Mesothelial cell of epicardium (in vitro differentiated cells): Measurements from ENCODE around the gene GAD2. TPM values are rescaled to one million over a fixed set of nuclear protein-coding genes. Genes with fewer than 3 reads are reported as not detected.
A peak's percentile ranks its signal among the peaks of the same experiment; 100 is the strongest.

Experiments used
- DNase-seq, 2 experiments: peaks; one replicate each; pipeline ENCODE4 v3.0.0; 2021; ENCODE audit warnings: low spot score in 2 of 2; ENCODE audit not compliant: unreplicated experiment in 2 of 2
- H3K27ac Mint-ChIP-seq: 2 replicates; pipeline ENCODE4 v1.8.0; 2021; ENCODE audit warnings: mixed read lengths
- H3K27me3 Mint-ChIP-seq: 2 replicates; pipeline ENCODE4 v1.8.0; 2021; ENCODE audit warnings: low read depth, mixed read lengths
- H3K36me3 Mint-ChIP-seq: 2 replicates; pipeline ENCODE4 v1.8.0; 2021; ENCODE audit warnings: mixed read lengths
- H3K4me1 Mint-ChIP-seq: 2 replicates; pipeline ENCODE4 v1.8.0; 2021; ENCODE audit warnings: mixed read lengths
- H3K4me3 Mint-ChIP-seq: 2 replicates; pipeline ENCODE4 v1.8.0; 2021; ENCODE audit warnings: mild to moderate bottlenecking, moderate library complexity, mixed read lengths
- H3K9me3 Mint-ChIP-seq: 2 replicates; pipeline ENCODE4 v1.8.0; 2021; ENCODE audit warnings: mixed read lengths
- CTCF ChIP-seq: fragments of 200-600 bp; sonication (generic); IDR thresholded peaks from one replicate; pipeline ENCODE4 v1.5.0; 2021; ENCODE audit warnings: antibody characterized with exemption; ENCODE audit not compliant: unreplicated experiment
- total RNA-seq: library from RNA; stranded (reverse); gene quantifications from 3 replicates; pipeline ENCODE4 v1.2.1, GENCODE V29; 2021

GAD2 gene
- total RNA-seq, 1 donor from 2014 or later = not detected

- no peak for TF ChIP-seq CTCF
- H3K4me1 Mint-ChIP-seq = peaks cover 24% of the 10 kb centered on the region
- no peak for DNase-seq
- H3K36me3 Mint-ChIP-seq = no peaks in the 10 kb centered on the region
- no peaks in the 10 kb centered on the region for H3K27me3 Mint-ChIP-seq
- no peaks in the 10 kb centered on the region for H3K9me3 Mint-ChIP-seq
- H3K4me3 Mint-ChIP-seq = no peak overlapping the region
- no peak overlapping the region for H3K27ac Mint-ChIP-seq
Measured at GRCh38 chr10:26212511-26212910, 4.1 kb upstream of the GAD2 start.

- Mint-ChIP-seq H3K4me1 (peaks cover 25% of the 10 kb centered on the region), H3K4me3 (no peak overlapping the region), H3K36me3 (no peaks in the 10 kb centered on the region), H3K27ac (no peak overlapping the region), H3K9me3 (no peaks in the 10 kb centered on the region), H3K27me3 (peaks cover 4% of the 10 kb centered on the region)
- DNase-seq = no peak
- TF ChIP-seq CTCF = no peak
Measured at GRCh38 chr10:26213157-26213800, 3.3 kb upstream of the GAD2 start.

GRCh38 chr10:26214004-26214403, 2.6 kb upstream of the GAD2 start:
- Mint-ChIP-seq H3K27me3 (peaks cover 11% of the 10 kb centered on the region), H3K9me3 (no peaks in the 10 kb centered on the region), H3K4me1 (peaks cover 28% of the 10 kb centered on the region)

GRCh38 chr10:26214551-26215395, 1.8 kb upstream of the GAD2 start:
- H3K27me3 Mint-ChIP-seq = peaks cover 19% of the 10 kb centered on the region
- no peaks in the 10 kb centered on the region for H3K9me3 Mint-ChIP-seq
- no peak overlapping the region for H3K27ac Mint-ChIP-seq
- H3K4me1 Mint-ChIP-seq = peaks cover 28% of the 10 kb centered on the region
- H3K36me3 Mint-ChIP-seq = no peaks in the 10 kb centered on the region
- TF ChIP-seq CTCF = no peak
- no peak for DNase-seq
- peak overlapping the region; percentile 58 for H3K4me3 Mint-ChIP-seq

More at GRCh38 chr10:26214004-26214403, 2.6 kb upstream of the GAD2 start:
- no peak for TF ChIP-seq CTCF
- no peak overlapping the region for H3K27ac Mint-ChIP-seq
- no peak overlapping the region for H3K4me3 Mint-ChIP-seq
- H3K36me3 Mint-ChIP-seq = no peaks in the 10 kb centered on the region
- DNase-seq = no peak

- H3K27ac Mint-ChIP-seq = no peak overlapping the region
- no peak for TF ChIP-seq CTCF
- H3K27me3 Mint-ChIP-seq = peaks cover 26% of the 10 kb centered on the region
Measured at GRCh38 chr10:26215396-26215934, 1.1 kb upstream of the GAD2 start.

More at GRCh38 chr10:26215396-26215934, 1.1 kb upstream of the GAD2 start:
- H3K9me3 Mint-ChIP-seq = no peaks in the 10 kb centered on the region
- peaks cover 28% of the 10 kb centered on the region for H3K4me1 Mint-ChIP-seq
- no peak for DNase-seq
- no peaks in the 10 kb centered on the region for H3K36me3 Mint-ChIP-seq
- H3K4me3 Mint-ChIP-seq = peak overlapping the region; percentile 58
